Measurements from ENCODE around the gene EPPIN. TPM values are rescaled to one million over a fixed set of nuclear protein-coding genes. Genes with fewer than 3 reads are reported as not detected.

Gene EPPIN
- total and polyA plus RNA-seq, 2 of the 8 experiments (the other 6 are each of a cell fraction or from before 2014, with no cell fraction given), result 0.06 TPM; not detected in 1

GRCh38 chr20:45500022-45500421 lies 47.2 kb downstream of the EPPIN start:
- Histone ChIP-seq H3K9ac (replicated peaks in 1 of 4; ENCODE audit: extremely low read depth in 1 of 4, low read depth in 3 of 4, low read length in 3 of 4) (no peak overlapping the region), H3K4me1 (replicated peaks in 1 of 4; ENCODE audit: control insufficient read depth in 3 of 4, insufficient read depth in 4 of 4, low read length in 3 of 4) (0 out of 7 replicates have a peak, but pooled peaks cover 0 to 3% (median 0%) of the 10 kb centered on the region in 4 experiments), H2BK5ac (ENCODE audit: low read depth, low read length) (no peak overlapping the region), H3K4me2 (ENCODE audit: insufficient read depth in 1 of 2, low read depth in 2 of 2, low read length in 2 of 2) (no peak overlapping the region), H4K20me1 (replicated peaks in 1 of 2; ENCODE audit: control insufficient read depth in 1 of 2, insufficient read depth in 2 of 2, low read length in 2 of 2) (no peaks in the 10 kb centered on the region), H3K18ac (ENCODE audit: extremely low read depth, low read length) (peak overlapping the region; percentile 42; the same call in 1 of the 2 replicates), H3K36me3 (ENCODE audit: control insufficient read depth in 2 of 4, insufficient read depth in 4 of 4, low read length in 3 of 4) (no peaks in the 10 kb centered on the region), H4K5ac (ENCODE audit: insufficient read length, low read depth, low read length) (no peak overlapping the region), H4K8ac (ENCODE audit: extremely low read depth, insufficient read depth, low read length) (peak overlapping the region; percentile 35; the same call in 1 of the 2 replicates), H4K91ac (replicated peaks; ENCODE audit: insufficient read length, low read length) (no peak overlapping the region), H3K23me2 (ENCODE audit: low read depth, low read length) (no peaks in the 10 kb centered on the region), H2BK120ac (replicated peaks; ENCODE audit: low read depth, low read length) (no peak overlapping the region), H3K79me2 (ENCODE audit: control insufficient read depth in 1 of 2, insufficient read depth in 2 of 2, low read length in 2 of 2) (no peaks in the 10 kb centered on the region), H3K27ac (ENCODE audit: low read depth, low read length) (no peak overlapping the region), H3K4ac (replicated peaks; ENCODE audit: insufficient read length, low read depth, low read length) (no peak overlapping the region), H2BK15ac (ENCODE audit: low read length) (no peak overlapping the region), H2AFZ (ENCODE audit: low read length) (no peak overlapping the region), H2BK20ac (ENCODE audit: low read length) (no peak overlapping the region), H3K4me3 (ENCODE audit: extremely low read depth in 1 of 4, insufficient read depth in 2 of 4, low read depth in 3 of 4, low read length in 4 of 4) (no peak overlapping the region), H3K9me3 (ENCODE audit: insufficient read depth in 2 of 2, low read depth in 1 of 2, low read length in 1 of 2) (no peaks in the 10 kb centered on the region), H3K14ac (ENCODE audit: insufficient read length) (no peak overlapping the region), H2AK5ac (ENCODE audit: low read depth, low read length) (no peak overlapping the region), H3K23ac (ENCODE audit: insufficient read length) (no peak overlapping the region), H3K27me3 (replicated peaks in 1 of 4; ENCODE audit: control insufficient read depth in 3 of 4, extremely low read depth in 1 of 4, insufficient read depth in 3 of 4, low read length in 3 of 4) (no peaks in the 10 kb centered on the region), H3K79me1 (ENCODE audit: low read depth, low read length) (no peaks in the 10 kb centered on the region), H3K56ac (replicated peaks; ENCODE audit: insufficient read length, low read depth, low read length) (no peak overlapping the region), H2BK12ac (ENCODE audit: low read depth, low read length) (0 out of 2 replicates have a peak overlapping the region, but pooled peaks have one; percentile 46)
- 87% methylated on average over 6 of the region's 6 CpGs; no CpG with 5 or more reads in 1 of the 2 experiments for WGBS, 2 experiments (ENCODE audit: extremely low coverage in 1 of 2, insufficient coverage in 1 of 2, insufficient read length in 1 of 2, insufficient replicate concordance in 2 of 2, low coverage in 1 of 2, low lambda C conversion rate in 2 of 2, missing lambda C conversion rate in 1 of 2)
- FAIRE-seq, result no peak
- no peak for DNase-seq (ENCODE audit: low read depth in 1 of 2, low spot score in 2 of 2)
- ChIA-PET POLR2A (ENCODE audit: partially characterized antibody) (interaction anchor here (1.0 kb wide), 1 partner anchor 29 kb away, joined by 3 read pairs; no protein-coding TSS in a partner anchor), CTCF (ENCODE audit: partially characterized antibody) (interaction anchor here (1.0 to 2.7 kb wide), 6 partner anchors 14 to 271 kb away, joined by 3 to 22 read pairs (median 4); no protein-coding TSS in a partner anchor)
- no peak for TF ChIP-seq CREB1 (IDR thresholded peaks at IDR 0.05)
- TF ChIP-seq CTBP2 (IDR thresholded peaks at IDR 0.05; ENCODE audit: borderline replicate concordance, insufficient read depth, insufficient read length, low read length), result no peak
- no peak for TF ChIP-seq PHF8 (conservative IDR thresholded peaks at IDR 0.05; ENCODE audit: low read depth, low read length)
- TF ChIP-seq SAP30 (IDR thresholded peaks at IDR 0.05; ENCODE audit: insufficient read depth, insufficient replicate concordance, low read length), result no peak
- TF ChIP-seq RFX5 (IDR thresholded peaks at IDR 0.05; ENCODE audit: borderline replicate concordance, low read depth, low read length), result no peak
- no peak for TF ChIP-seq KDM4A (IDR thresholded peaks at IDR 0.05; ENCODE audit: low read depth, low read length, severe bottlenecking)
- TF ChIP-seq E2F6 (IDR thresholded peaks at IDR 0.05), result no peak
